Measurements from ENCODE around the gene BRAP.

The BRAP gene

DNA sequence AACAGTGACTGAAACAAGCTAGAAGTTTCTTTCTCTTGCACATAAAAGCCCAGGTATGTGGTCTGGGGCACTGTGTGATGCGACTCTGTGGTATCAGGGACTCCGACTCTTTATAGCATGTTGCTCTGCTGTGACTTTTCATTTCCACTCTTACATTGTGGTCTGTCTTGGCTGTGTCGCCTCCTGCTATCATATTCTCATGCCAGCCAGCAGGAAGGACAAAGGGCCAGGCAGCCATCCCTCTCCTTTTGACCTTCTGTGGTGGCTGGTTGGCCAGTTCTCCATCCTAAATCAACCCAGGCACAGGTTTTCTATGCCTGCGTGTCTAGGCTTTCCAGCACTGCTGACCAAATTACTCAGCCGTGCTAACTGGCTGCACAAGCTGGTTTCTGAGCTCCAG is 8.1 kb upstream of the BRAP start:
- H2BK15ac ChIP-seq (ENCODE audit: low read depth, poor library complexity, severe bottlenecking): no peak overlapping the region
- no peak overlapping the region for H3K27ac ChIP-seq (ENCODE audit: low read length, poor library complexity, severe bottlenecking)
- no peak overlapping the region for H3K18ac ChIP-seq (ENCODE audit: low read depth in 1 of 2, low read length in 2 of 2)
- H4K8ac ChIP-seq (ENCODE audit: low read length): no peak overlapping the region
- H3K23ac ChIP-seq (ENCODE audit: low read length in 2 of 2): no peak overlapping the region
- no peak overlapping the region for H3K4me2 ChIP-seq (ENCODE audit: low read length, poor library complexity, severe bottlenecking)
- no peak overlapping the region for H2BK120ac ChIP-seq (ENCODE audit: low read depth, low read length)
- no peak overlapping the region for H3K9ac ChIP-seq (ENCODE audit: low read length)
- H2BK12ac ChIP-seq (ENCODE audit: low read length in 2 of 2): no peak overlapping the region
- H3K36me3 ChIP-seq (ENCODE audit: control insufficient read depth in 1 of 2, insufficient read depth in 2 of 2, low read depth in 1 of 2, low read length in 2 of 2): peaks cover 26 to 53% of the 10 kb centered on the region in 2 experiments
- no peaks in the 10 kb centered on the region for H3K9me3 ChIP-seq (ENCODE audit: control insufficient read depth, low read length)
- no peak overlapping the region for H2AFZ ChIP-seq (ENCODE audit: low read depth, low read length)
- H2BK5ac ChIP-seq (ENCODE audit: low read depth, low read length, poor library complexity, severe bottlenecking): no peak overlapping the region
- no peak overlapping the region for H4K91ac ChIP-seq (ENCODE audit: low read length)
- H3K4me3 ChIP-seq (ENCODE audit: insufficient read depth in 1 of 2, low read depth in 1 of 2, low read length in 2 of 2): no peak overlapping the region
- no peaks in the 10 kb centered on the region for H3K27me3 ChIP-seq (ENCODE audit: control insufficient read depth in 1 of 2, insufficient read depth in 1 of 2, low read length in 2 of 2)
- H3K4me1 ChIP-seq (ENCODE audit: control insufficient read depth, insufficient read depth, low read depth, low read length): peaks cover 1% of the 10 kb centered on the region
- no peak overlapping the region for H2AK5ac ChIP-seq (ENCODE audit: low read length, severe bottlenecking)
- H3K4ac ChIP-seq (ENCODE audit: low read depth in 1 of 2, low read length in 2 of 2): no peak overlapping the region
- no peak overlapping the region for H3K14ac ChIP-seq (ENCODE audit: low read length in 2 of 2)
- peaks cover 10% of the 10 kb centered on the region for H3K79me1 ChIP-seq (replicated peaks; ENCODE audit: low read length, poor library complexity, severe bottlenecking)
- WGBS: 97% methylated on average over 5 of the region's 5 CpGs
- DNase-seq: no peak

DNA sequence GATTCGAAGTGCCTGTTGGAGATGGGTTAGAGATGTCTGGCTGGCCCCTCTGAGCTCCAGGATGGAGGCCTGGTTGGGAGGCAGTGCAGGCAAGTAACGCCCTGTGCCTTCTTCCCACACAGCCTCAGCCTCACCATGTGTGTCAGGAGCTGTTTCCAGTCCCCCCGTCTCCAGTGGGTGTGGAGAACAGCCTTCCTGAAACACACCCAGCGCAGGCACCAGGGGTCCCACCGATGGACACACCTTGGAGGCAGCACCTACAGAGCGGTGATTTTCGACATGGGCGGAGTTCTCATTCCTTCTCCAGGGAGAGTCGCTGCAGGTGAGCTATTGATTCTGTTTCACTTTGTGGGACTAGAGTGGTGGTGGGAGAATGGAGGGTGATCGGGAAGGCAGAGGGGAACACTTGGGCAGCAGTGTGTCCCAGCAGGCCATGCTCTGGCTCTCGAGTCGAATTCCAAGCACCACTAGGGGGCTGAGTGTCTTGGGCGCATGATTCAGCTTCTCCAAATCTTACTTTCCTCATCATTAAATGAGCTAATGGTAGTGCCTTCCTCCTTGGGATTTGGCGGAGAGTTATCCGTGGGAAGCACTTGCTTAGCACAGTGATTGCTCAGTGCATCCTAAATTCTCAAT is 6.9 kb upstream of the BRAP start:
- Histone ChIP-seq H3K23ac (ENCODE audit: low read length in 2 of 2) (no peak overlapping the region), H2AFZ (ENCODE audit: low read depth, low read length) (no peak overlapping the region), H3K14ac (ENCODE audit: low read length in 2 of 2) (no peak overlapping the region), H3K36me3 (ENCODE audit: control insufficient read depth in 1 of 2, insufficient read depth in 2 of 2, low read depth in 1 of 2, low read length in 2 of 2) (peaks cover 22 to 42% of the 10 kb centered on the region in 2 experiments), H3K4me2 (ENCODE audit: low read length, poor library complexity, severe bottlenecking) (no peak overlapping the region), H3K4ac (ENCODE audit: low read depth in 1 of 2, low read length in 2 of 2) (no peak overlapping the region), H4K91ac (ENCODE audit: low read length) (no peak overlapping the region), H3K27me3 (ENCODE audit: control insufficient read depth in 1 of 2, insufficient read depth in 1 of 2, low read length in 2 of 2) (no peaks in the 10 kb centered on the region), H3K79me1 (replicated peaks; ENCODE audit: low read length, poor library complexity, severe bottlenecking) (peaks cover 14% of the 10 kb centered on the region), H3K4me3 (ENCODE audit: insufficient read depth in 1 of 2, low read depth in 1 of 2, low read length in 2 of 2) (no peak overlapping the region), H2BK5ac (ENCODE audit: low read depth, low read length, poor library complexity, severe bottlenecking) (no peak overlapping the region), H3K9me3 (ENCODE audit: control insufficient read depth, low read length) (no peaks in the 10 kb centered on the region), H2BK12ac (ENCODE audit: low read length in 2 of 2) (no peak overlapping the region), H3K27ac (ENCODE audit: low read length, poor library complexity, severe bottlenecking) (no peak overlapping the region), H3K4me1 (ENCODE audit: control insufficient read depth, insufficient read depth, low read depth, low read length) (peaks cover 1% of the 10 kb centered on the region), H2BK120ac (ENCODE audit: low read depth, low read length) (no peak overlapping the region), H2AK5ac (ENCODE audit: low read length, severe bottlenecking) (no peak overlapping the region), H3K9ac (ENCODE audit: low read length) (no peak overlapping the region), H3K18ac (ENCODE audit: low read depth in 1 of 2, low read length in 2 of 2) (no peak overlapping the region), H4K8ac (ENCODE audit: low read length) (no peak overlapping the region), H2BK15ac (ENCODE audit: low read depth, poor library complexity, severe bottlenecking) (no peak overlapping the region)
- WGBS: 86% methylated on average over 15 of the region's 15 CpGs
- peak; percentile 17 for DNase-seq

DNA sequence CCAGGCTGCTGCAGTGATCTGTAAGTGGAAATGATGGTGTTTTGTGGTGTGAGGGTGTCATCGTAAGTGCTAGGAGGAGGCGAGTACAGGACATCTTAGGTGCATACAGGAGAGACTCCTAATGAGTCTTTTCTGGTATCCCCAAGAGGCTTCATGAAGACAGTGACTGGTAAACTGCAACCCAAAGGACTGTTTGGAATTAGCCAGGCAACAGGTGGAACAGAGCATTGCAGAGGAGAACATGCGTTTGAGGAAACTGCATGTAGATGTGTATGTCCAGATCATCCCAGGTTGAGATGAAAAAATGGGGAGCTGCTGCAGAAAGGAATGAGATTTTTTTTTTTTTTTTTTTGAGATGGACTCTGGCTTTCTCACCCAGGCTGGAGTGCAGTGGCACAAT is 5.5 kb upstream of the BRAP start:
- Histone ChIP-seq H2AK5ac (ENCODE audit: low read length, severe bottlenecking) (no peak overlapping the region), H3K4ac (ENCODE audit: low read depth in 1 of 2, low read length in 2 of 2) (no peak overlapping the region), H3K27me3 (ENCODE audit: control insufficient read depth in 1 of 2, insufficient read depth in 1 of 2, low read length in 2 of 2) (no peaks in the 10 kb centered on the region), H3K18ac (ENCODE audit: low read depth in 1 of 2, low read length in 2 of 2) (no peak overlapping the region), H2BK5ac (ENCODE audit: low read depth, low read length, poor library complexity, severe bottlenecking) (no peak overlapping the region), H2BK120ac (ENCODE audit: low read depth, low read length) (no peak overlapping the region), H3K9me3 (ENCODE audit: control insufficient read depth, low read length) (no peaks in the 10 kb centered on the region), H3K4me2 (ENCODE audit: low read length, poor library complexity, severe bottlenecking) (no peak overlapping the region), H4K8ac (ENCODE audit: low read length) (no peak overlapping the region), H2AFZ (ENCODE audit: low read depth, low read length) (no peak overlapping the region), H3K4me3 (ENCODE audit: insufficient read depth in 1 of 2, low read depth in 1 of 2, low read length in 2 of 2) (no peak overlapping the region), H2BK15ac (ENCODE audit: low read depth, poor library complexity, severe bottlenecking) (no peak overlapping the region), H3K9ac (ENCODE audit: low read length) (no peak overlapping the region), H3K79me1 (replicated peaks; ENCODE audit: low read length, poor library complexity, severe bottlenecking) (peaks cover 18% of the 10 kb centered on the region), H3K4me1 (ENCODE audit: control insufficient read depth, insufficient read depth, low read depth, low read length) (peaks cover 6% of the 10 kb centered on the region), H3K36me3 (ENCODE audit: control insufficient read depth in 1 of 2, insufficient read depth in 2 of 2, low read depth in 1 of 2, low read length in 2 of 2) (peaks cover 17 to 37% of the 10 kb centered on the region in 2 experiments), H2BK12ac (ENCODE audit: low read length in 2 of 2) (no peak overlapping the region), H3K14ac (ENCODE audit: low read length in 2 of 2) (no peak overlapping the region), H3K27ac (ENCODE audit: low read length, poor library complexity, severe bottlenecking) (no peak overlapping the region), H4K91ac (ENCODE audit: low read length) (no peak overlapping the region), H3K23ac (ENCODE audit: low read length in 2 of 2) (no peak overlapping the region)
- no peak for DNase-seq
- 96% methylated on average over 3 of the region's 3 CpGs for WGBS

DNA sequence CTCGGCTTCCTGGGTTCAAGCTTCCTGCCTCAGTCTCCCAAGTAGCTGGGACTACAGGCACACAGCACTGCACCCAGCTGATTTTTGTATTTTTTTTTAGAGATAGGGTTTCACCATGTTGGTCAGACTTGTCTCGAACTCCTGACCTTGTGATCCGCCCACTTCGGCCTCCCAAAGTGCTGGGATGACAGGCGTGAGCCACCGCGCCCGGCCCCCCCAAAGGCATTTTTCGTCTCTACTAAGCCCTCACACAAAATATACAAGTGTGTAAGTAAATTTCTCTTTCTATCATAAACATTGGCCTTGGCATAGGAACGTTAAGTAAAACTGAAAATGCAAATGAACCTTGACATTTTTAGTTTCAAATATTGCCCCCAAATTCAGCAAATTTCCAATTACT is 2.2 kb upstream of the BRAP start:
- Histone ChIP-seq H2BK120ac (ENCODE audit: low read depth, low read length) (no peak overlapping the region), H3K9me3 (ENCODE audit: control insufficient read depth, low read length) (no peaks in the 10 kb centered on the region), H3K23ac (ENCODE audit: low read length in 2 of 2) (no peak overlapping the region), H4K91ac (ENCODE audit: low read length) (no peak overlapping the region), H3K4me2 (ENCODE audit: low read length, poor library complexity, severe bottlenecking) (no peak overlapping the region), H3K4me3 (ENCODE audit: insufficient read depth in 1 of 2, low read depth in 1 of 2, low read length in 2 of 2) (no peak overlapping the region), H3K4ac (ENCODE audit: low read depth in 1 of 2, low read length in 2 of 2) (no peak overlapping the region), H3K14ac (ENCODE audit: low read length in 2 of 2) (no peak overlapping the region), H2AFZ (ENCODE audit: low read depth, low read length) (no peak overlapping the region), H3K79me1 (replicated peaks; ENCODE audit: low read length, poor library complexity, severe bottlenecking) (peaks cover 24% of the 10 kb centered on the region), H3K18ac (ENCODE audit: low read depth in 1 of 2, low read length in 2 of 2) (no peak overlapping the region), H3K4me1 (ENCODE audit: control insufficient read depth, insufficient read depth, low read depth, low read length) (peaks cover 9% of the 10 kb centered on the region), H3K27ac (ENCODE audit: low read length, poor library complexity, severe bottlenecking) (no peak overlapping the region), H2BK5ac (ENCODE audit: low read depth, low read length, poor library complexity, severe bottlenecking) (no peak overlapping the region), H2AK5ac (ENCODE audit: low read length, severe bottlenecking) (no peak overlapping the region), H3K27me3 (ENCODE audit: control insufficient read depth in 1 of 2, insufficient read depth in 1 of 2, low read length in 2 of 2) (no peaks in the 10 kb centered on the region), H3K36me3 (ENCODE audit: control insufficient read depth in 1 of 2, insufficient read depth in 2 of 2, low read depth in 1 of 2, low read length in 2 of 2) (peaks cover 5 to 6% of the 10 kb centered on the region in 2 experiments), H2BK12ac (ENCODE audit: low read length in 2 of 2) (no peak overlapping the region), H3K9ac (ENCODE audit: low read length) (no peak overlapping the region), H2BK15ac (ENCODE audit: low read depth, poor library complexity, severe bottlenecking) (no peak overlapping the region), H4K8ac (ENCODE audit: low read length) (no peak overlapping the region)
- 98% methylated on average over 10 of the region's 10 CpGs for WGBS
- DNase-seq: no peak

Measured in mesenchymal stem cell (in vitro differentiated cells and primary cell).